Activated CD4-positive, alpha-beta T cell treated with anti-CD3 and anti-CD28 coated beads, Interleukin-2, amount 10 ng/mL, durations not matched to agents 24 days and 14 days (primary cell): ENCODE results near the gene TULP4. TPM values are rescaled to one million over a fixed set of nuclear protein-coding genes. Genes with fewer than 3 reads are reported as not detected.
A peak's percentile ranks its signal among the peaks of the same experiment; 100 is the strongest.

ENCODE experiments used
- DNase-seq: peaks from one replicate; pipeline ENCODE4 v3.0.0; 2022
- H3K27ac Mint-ChIP-seq: one replicate; pipeline ENCODE4 v1.8.0; 2022; ENCODE audit warnings: mild to moderate bottlenecking, mixed read lengths
- H3K27me3 Mint-ChIP-seq: one replicate; pipeline ENCODE4 v1.8.0; 2022; ENCODE audit warnings: mixed read lengths
- H3K36me3 Mint-ChIP-seq: one replicate; pipeline ENCODE4 v1.8.0; 2022; ENCODE audit warnings: low read depth, mild to moderate bottlenecking, mixed read lengths
- H3K4me1 Mint-ChIP-seq: one replicate; pipeline ENCODE4 v1.8.0; 2021; ENCODE audit warnings: mixed read lengths
- H3K4me3 Mint-ChIP-seq: one replicate; pipeline ENCODE4 v1.8.0; 2022; ENCODE audit warnings: mild to moderate bottlenecking, moderate library complexity, mixed read lengths
- H3K9me3 Mint-ChIP-seq: one replicate; pipeline ENCODE4 v1.8.0; 2021; ENCODE audit warnings: mixed read lengths
- intact Hi-C: fragments of 100-400 bp; cut with micrococcal nuclease; formaldehyde crosslinking; loops from one replicate; pipeline ENCODE4 v1.15.1; 2023
- total RNA-seq: library from RNA; stranded (reverse); gene quantifications from 2 replicates; pipeline ENCODE4 v1.2.3, GENCODE V29; 2022

TULP4 gene, protein sequence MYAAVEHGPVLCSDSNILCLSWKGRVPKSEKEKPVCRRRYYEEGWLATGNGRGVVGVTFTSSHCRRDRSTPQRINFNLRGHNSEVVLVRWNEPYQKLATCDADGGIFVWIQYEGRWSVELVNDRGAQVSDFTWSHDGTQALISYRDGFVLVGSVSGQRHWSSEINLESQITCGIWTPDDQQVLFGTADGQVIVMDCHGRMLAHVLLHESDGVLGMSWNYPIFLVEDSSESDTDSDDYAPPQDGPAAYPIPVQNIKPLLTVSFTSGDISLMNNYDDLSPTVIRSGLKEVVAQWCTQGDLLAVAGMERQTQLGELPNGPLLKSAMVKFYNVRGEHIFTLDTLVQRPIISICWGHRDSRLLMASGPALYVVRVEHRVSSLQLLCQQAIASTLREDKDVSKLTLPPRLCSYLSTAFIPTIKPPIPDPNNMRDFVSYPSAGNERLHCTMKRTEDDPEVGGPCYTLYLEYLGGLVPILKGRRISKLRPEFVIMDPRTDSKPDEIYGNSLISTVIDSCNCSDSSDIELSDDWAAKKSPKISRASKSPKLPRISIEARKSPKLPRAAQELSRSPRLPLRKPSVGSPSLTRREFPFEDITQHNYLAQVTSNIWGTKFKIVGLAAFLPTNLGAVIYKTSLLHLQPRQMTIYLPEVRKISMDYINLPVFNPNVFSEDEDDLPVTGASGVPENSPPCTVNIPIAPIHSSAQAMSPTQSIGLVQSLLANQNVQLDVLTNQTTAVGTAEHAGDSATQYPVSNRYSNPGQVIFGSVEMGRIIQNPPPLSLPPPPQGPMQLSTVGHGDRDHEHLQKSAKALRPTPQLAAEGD (N-terminal part only)
- 23.9 and 24.0 TPM in 2 replicates for total RNA-seq

DNA sequence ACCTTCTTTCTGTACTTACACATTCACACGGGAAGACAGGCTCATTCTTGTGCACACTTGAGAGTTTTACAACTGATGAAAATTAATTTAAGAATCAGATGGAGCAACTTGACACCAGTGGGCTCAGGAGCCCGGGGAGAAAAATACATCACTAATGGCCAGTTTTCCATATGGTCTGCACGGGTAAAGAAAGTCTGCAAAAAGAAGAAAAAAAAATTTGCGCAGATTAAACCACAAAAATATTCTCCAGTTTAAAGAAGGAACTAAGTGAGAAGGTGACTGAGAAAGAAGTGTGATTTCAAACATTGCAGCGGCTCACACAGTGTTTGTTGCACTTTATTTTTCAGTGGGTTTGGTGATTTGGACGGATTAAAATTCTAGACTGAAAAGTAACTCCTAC, at the start of gene TULP4:
Gene TULP4, plus strand, starts transcription at position 301 of the 400 bp plus-strand sequence. CDS start 1,552 bp downstream, outside the sequence.
- Mint-ChIP-seq H3K36me3 (peaks cover 27% of the 10 kb centered on the region), H3K9me3 (peaks cover 9% of the 10 kb centered on the region), H3K4me1 (peaks cover 14% of the 10 kb centered on the region), H3K4me3 (no peak within 1 kb of the TSS), H3K27ac (no peak within 1 kb of the TSS), H3K27me3 (no peaks in the 10 kb centered on the region)
- intact Hi-C loops, result no loop called here
- DNase-seq, result no peak

DNA sequence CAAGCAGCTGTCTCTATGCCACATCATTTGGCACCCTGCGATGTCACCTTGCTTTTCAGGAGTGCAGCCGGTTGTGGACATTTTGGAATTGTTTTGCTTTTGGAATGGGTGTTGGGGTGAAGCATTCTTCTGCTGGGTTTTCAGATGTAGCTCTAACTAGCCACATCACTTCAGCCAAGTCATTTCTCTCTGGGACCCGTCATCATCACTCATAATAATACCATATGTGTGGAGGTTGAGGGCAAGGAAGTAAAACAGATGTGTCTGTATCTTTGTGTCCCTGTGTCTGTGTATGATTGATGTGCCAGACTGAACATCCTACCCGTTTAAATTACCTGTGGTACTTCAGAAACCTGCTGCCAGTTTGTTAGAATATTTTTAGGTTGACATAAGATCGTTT, 49.5 kb upstream of the TULP4 start:
- no peaks in the 10 kb centered on the region for H3K9me3 Mint-ChIP-seq
- peaks cover 14% of the 10 kb centered on the region for H3K4me1 Mint-ChIP-seq
- intact Hi-C loops, result no loop called here
- H3K36me3 Mint-ChIP-seq, result peaks cover 8% of the 10 kb centered on the region
- H3K27ac Mint-ChIP-seq, result no peak overlapping the region
- H3K4me3 Mint-ChIP-seq, result no peak overlapping the region
- no peaks in the 10 kb centered on the region for H3K27me3 Mint-ChIP-seq
- no peak for DNase-seq

DNA sequence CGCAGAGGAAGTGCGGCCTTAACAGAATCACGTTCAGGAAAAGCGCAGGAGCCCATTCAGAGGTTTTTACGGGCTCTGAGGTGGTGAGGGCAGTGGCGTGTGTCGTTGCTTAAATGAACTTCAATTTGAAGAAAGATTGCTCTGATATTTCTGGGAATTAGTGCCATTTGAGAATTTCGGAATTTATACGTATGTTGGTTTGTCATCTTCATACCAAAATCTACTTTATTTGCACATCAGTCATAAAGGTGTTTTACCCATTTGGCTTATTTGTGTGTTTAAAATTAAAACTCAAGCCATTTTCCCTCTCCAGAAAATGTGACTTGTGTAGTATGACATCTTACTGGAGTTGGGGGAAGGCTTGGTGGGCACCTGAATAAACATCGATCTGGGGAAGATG, 48.1 kb upstream of the TULP4 start:
- Mint-ChIP-seq H3K4me3 (no peak overlapping the region), H3K27me3 (no peaks in the 10 kb centered on the region), H3K27ac (no peak overlapping the region), H3K4me1 (peaks cover 12% of the 10 kb centered on the region), H3K9me3 (no peaks in the 10 kb centered on the region), H3K36me3 (peaks cover 10% of the 10 kb centered on the region)
- intact Hi-C loops, result no loop called here
- DNase-seq, result no peak

DNA sequence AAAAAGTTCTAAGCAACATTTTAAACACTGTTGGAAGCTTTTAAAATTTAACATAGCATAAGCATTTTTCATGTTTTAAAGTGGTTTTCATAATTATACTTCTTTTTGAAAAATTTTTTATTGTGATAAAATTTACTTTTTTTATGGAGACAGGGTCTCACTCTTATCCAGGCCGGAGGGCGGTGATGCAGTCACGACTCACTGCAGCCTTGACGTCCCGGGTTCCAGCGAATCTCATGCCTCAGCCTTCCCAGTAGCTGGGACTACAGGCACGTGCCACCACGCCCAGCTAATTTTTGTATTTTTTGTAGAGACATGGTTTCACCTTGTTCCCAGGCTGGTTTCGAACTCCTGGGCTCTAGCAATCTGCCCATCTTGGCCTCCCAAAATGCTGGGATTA, 46.1 kb upstream of the TULP4 start:
- DNase-seq, result no peak
- Mint-ChIP-seq H3K27me3 (no peaks in the 10 kb centered on the region), H3K4me1 (peaks cover 21% of the 10 kb centered on the region), H3K4me3 (no peak overlapping the region), H3K9me3 (no peaks in the 10 kb centered on the region), H3K36me3 (peaks cover 10% of the 10 kb centered on the region), H3K27ac (no peak overlapping the region)
- intact Hi-C loops, result no loop called here

DNA sequence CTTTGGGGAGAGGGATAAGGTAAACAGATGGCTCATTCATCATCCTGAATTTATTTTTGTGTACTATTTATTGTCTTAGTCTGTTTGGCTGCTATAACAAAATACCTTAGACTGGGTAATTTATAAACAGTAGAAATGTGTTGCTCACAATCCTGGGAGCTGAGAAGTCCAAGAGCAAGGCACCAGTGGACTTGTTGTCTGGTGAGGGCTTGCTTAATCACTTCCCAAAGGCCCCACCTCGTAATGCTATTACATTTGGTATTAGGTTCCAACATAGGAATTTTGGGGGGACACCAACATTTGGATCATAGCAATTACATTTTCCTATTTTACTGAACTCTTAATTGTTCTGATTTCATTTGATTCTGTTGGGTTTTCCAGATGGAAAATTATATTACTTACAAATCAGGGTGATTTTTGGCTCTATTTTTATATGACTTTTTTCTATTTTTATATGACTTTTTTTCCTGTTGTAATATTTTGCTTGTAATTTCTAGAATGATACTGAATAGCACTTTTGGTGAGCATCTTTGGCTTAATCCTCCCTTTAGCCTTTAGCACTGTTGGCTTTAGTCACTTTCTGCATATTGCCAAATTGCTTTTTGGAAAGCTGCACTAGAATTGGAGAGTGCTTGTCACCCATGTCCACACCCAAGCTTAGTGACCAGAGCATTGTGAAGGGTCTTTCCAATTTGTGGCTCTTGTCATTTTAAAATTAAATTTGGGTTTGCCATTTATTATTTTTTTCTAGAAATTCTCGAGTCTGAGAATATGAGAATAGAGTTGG, 43.7 kb upstream of the TULP4 start:
- Mint-ChIP-seq H3K36me3 (peaks cover 12% of the 10 kb centered on the region), H3K27ac (no peak overlapping the region), H3K27me3 (no peaks in the 10 kb centered on the region), H3K4me1 (peaks cover 20% of the 10 kb centered on the region), H3K4me3 (no peak overlapping the region), H3K9me3 (no peaks in the 10 kb centered on the region)
- intact Hi-C loops, result no loop called here
- no peak for DNase-seq

DNA sequence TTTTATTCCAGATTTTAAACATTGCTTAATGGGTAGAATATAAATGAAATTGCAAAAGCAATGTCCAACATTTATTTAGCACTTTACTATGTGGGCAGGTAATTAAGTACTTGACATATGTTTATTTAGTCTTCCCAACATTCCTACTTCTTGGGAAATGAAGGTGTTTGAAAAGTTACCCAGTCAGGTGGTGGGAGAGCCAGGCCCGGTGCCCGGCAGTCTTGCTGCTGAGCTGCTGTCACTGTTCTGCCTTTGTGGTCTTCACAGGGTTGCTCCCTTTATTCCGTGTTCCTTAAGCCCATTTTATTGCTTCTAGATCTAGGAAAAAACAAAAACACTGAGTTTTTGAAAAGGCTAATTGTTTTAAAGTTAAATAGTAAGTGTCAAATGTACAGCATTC, 42.6 kb upstream of the TULP4 start:
- DNase-seq, result no peak
- peaks cover 20% of the 10 kb centered on the region for H3K4me1 Mint-ChIP-seq
- H3K4me3 Mint-ChIP-seq, result no peak overlapping the region
- intact Hi-C loops, result loop anchor here (5.0 kb wide), 1 partner anchor 37 kb away; no protein-coding TSS in a partner anchor
- H3K27ac Mint-ChIP-seq, result no peak overlapping the region
- peaks cover under 1% of the 10 kb centered on the region for H3K9me3 Mint-ChIP-seq
- H3K27me3 Mint-ChIP-seq, result no peaks in the 10 kb centered on the region
- peaks cover 12% of the 10 kb centered on the region for H3K36me3 Mint-ChIP-seq

DNA sequence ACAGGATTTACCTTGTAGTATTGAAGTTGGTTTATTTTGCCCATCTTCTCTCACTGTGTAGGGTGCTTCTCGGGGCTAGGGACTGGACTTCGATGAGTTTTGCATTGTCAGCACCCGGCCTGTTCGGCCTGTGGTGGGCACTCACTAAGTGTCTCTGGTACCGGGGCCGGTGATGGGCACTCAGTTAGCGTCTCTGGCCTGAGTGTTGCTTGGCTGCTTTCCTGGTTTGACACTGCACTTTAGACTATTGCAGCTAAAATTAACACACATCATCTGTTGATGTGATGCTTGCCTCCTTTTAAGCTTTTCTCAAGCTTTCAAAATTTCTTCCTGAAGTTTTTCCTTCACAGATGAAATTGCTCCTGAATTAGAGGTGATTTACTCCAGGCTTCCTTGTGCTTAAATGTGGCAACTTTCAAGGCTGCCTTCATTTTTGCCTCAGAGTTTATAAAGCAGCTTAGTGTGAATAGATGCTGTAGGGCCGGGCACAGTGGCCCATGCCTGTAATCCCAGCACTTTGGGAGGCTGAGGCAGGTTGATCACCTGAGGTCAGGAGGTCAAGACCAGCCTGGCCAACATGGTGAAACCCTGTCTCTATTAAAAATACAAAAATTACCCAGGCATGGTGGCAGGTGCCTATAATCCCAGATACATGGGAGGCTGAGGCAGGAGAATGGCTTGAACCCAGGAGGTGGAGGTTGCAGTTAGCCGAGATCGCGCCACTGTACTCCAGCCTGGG, 41.7 kb upstream of the TULP4 start:
- intact Hi-C loops, result loop anchor here (1.0 to 5.0 kb wide), 2 partner anchors 20 to 38 kb away; no protein-coding TSS in a partner anchor
- peaks cover 4% of the 10 kb centered on the region for H3K9me3 Mint-ChIP-seq
- DNase-seq, result no peak
- H3K36me3 Mint-ChIP-seq, result peaks cover 17% of the 10 kb centered on the region
- no peaks in the 10 kb centered on the region for H3K27me3 Mint-ChIP-seq
- peaks cover 20% of the 10 kb centered on the region for H3K4me1 Mint-ChIP-seq
- peak overlapping the region; percentile 53 for H3K27ac Mint-ChIP-seq
- peak overlapping the region; percentile 55 for H3K4me3 Mint-ChIP-seq

DNA sequence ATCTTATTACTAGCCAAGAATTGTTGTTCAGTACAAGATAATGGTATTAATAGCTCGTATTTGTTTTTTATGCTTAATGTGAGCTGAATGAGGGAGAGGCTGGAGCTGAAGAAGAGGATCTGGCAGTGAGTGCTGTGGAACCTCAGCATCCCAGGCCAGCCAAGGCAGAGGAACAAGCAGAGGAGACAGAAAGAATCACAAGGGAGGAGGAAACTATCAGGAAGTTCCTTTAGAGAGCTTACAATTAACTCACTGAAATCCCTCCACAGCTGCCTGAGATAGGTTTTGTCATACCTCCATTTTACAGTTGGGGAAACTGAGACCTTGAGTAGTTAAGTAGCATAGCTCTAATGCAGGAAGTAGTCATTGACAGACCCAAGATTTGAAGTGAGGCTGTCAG, 39.9 kb upstream of the TULP4 start:
- no peak overlapping the region for H3K4me3 Mint-ChIP-seq
- peaks cover 20% of the 10 kb centered on the region for H3K4me1 Mint-ChIP-seq
- H3K27me3 Mint-ChIP-seq, result no peaks in the 10 kb centered on the region
- peaks cover 4% of the 10 kb centered on the region for H3K9me3 Mint-ChIP-seq
- H3K36me3 Mint-ChIP-seq, result peaks cover 13% of the 10 kb centered on the region
- DNase-seq, result no peak
- H3K27ac Mint-ChIP-seq, result no peak overlapping the region
- intact Hi-C loops, result loop anchor here (5.0 kb wide), 1 partner anchor 40 kb away; no protein-coding TSS in a partner anchor

DNA sequence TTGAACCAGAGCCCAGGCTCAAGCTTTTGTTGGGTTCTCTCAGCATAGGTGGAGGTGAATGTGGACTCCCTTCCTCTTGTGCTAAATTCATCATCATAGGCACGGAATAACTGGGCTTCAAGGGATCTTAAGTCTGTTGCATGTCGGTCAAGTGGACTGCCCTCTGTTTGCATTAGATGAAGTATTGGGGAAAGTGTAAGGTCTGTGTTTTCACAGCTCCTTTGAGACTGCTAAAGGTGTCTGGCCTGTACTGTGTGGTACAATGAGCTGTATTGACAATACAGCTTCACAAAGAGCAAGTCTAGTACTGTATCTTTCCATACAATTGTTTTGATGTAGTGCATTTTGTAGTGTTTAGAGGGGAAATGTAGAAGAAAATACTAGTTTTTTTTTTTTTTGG, 34.3 kb upstream of the TULP4 start:
- Mint-ChIP-seq H3K27me3 (no peaks in the 10 kb centered on the region), H3K4me1 (peaks cover 4% of the 10 kb centered on the region), H3K36me3 (peaks cover 9% of the 10 kb centered on the region), H3K9me3 (peaks cover 4% of the 10 kb centered on the region), H3K27ac (no peak overlapping the region), H3K4me3 (no peak overlapping the region)
- intact Hi-C loops, result no loop called here
- no peak for DNase-seq

DNA sequence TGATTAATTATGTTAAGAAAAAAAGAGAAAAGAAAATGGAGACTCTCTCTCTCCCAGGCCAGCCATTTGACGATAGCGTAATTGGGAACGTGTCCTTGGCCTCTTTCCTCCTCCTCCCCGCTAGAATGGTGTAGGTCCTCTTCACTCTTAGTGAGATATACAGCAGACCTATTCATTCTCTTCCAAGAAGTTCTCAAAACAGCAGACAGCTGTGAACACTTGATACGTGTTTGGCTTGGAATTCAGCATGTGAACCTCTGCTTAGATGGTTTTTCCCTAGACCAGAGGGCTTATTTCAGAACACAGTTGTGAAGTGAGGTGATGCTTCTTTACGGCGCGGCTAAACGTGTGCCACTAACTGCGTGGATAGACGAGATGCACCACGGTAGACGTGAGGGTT, 32.6 kb upstream of the TULP4 start:
- peaks cover 17% of the 10 kb centered on the region for H3K4me1 Mint-ChIP-seq
- H3K4me3 Mint-ChIP-seq, result no peak overlapping the region
- H3K36me3 Mint-ChIP-seq, result peaks cover 5% of the 10 kb centered on the region
- no peaks in the 10 kb centered on the region for H3K27me3 Mint-ChIP-seq
- no peak for DNase-seq
- H3K27ac Mint-ChIP-seq, result no peak overlapping the region
- peaks cover 4% of the 10 kb centered on the region for H3K9me3 Mint-ChIP-seq
- intact Hi-C loops, result no loop called here

DNA sequence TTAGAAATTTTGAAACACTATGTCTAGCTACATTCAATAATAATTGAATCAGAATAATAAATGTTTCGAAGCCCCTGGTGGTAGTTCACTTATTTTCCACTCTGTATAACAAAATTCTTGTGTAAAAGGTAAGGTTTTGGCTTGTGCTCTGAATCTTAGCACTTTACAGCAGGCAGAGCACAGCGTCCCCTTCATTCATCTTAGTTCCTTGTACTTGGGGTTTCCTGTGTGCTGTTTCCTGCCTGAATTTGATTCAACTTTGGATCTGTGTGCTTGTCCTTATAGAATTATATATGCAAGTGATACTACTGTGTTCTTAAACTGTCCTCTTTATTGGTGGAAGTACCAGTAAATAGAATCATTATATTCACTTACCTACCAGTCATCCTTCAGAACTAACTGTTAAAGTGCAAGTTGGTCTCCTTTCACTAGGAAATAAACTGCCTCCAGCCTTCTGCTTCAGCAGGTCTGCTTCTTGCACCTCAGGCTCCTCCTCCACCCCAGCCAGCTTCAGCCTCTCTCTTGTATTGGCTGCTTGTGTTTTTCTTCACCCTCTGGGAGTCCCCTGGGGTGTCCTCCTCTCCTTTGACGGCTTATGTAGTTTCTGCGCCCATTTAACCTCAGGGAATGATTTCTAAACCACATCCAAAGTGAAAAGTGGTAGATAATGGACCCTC, 28.8 kb upstream of the TULP4 start:
- Mint-ChIP-seq H3K27ac (peak overlapping the region; percentile 30), H3K4me1 (peaks cover 28% of the 10 kb centered on the region), H3K27me3 (no peaks in the 10 kb centered on the region), H3K36me3 (peaks cover 2% of the 10 kb centered on the region), H3K4me3 (peak overlapping the region; percentile 2), H3K9me3 (no peaks in the 10 kb centered on the region)
- intact Hi-C loops, result no loop called here
- peak; percentile 70 for DNase-seq

DNA sequence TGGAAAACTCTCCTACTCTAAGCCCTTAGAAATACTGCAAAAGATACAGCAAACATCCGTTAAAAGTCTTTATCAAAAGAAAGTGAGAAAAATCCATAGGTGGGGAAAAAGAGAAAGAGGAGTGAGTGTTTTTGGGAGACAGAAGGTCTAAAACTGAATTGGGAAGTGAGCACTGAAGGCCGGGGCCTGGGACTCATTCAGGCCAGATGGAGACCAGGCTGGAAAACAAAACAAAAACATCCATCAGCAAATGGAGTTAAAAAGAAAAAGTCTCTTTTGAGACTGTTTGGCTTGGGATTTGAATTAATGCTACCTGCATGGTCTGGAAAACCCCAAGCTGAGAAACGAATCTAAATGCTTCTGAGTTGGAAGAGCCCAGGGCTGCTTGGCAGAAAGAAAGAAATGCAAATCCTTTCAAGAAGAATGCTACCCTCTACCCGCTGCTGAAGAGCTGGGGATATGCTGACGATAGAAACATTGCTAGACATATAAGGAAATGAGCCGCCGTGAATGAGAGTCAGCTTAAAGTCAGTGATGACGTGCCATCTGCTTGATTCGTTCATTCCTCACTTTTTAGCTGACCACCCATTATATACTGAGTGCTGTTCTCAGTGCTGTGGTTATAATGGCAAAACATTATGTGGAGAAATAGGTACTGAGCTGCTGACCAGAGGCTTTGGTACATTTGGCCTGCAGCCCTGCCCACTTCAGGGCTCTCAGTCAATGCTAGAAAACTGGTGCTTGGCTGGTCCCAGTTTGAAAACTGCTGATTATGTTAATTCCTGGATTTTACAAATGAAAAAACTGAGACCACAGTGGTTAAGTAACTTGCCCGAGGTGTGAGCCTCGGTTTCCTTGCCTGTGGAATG, 28.0 kb upstream of the TULP4 start:
- no peaks in the 10 kb centered on the region for H3K27me3 Mint-ChIP-seq
- H3K9me3 Mint-ChIP-seq, result no peaks in the 10 kb centered on the region
- intact Hi-C loops, result no loop called here
- no peak for DNase-seq
- peak overlapping the region; percentile 30 for H3K27ac Mint-ChIP-seq
- peaks cover 2% of the 10 kb centered on the region for H3K36me3 Mint-ChIP-seq
- H3K4me1 Mint-ChIP-seq, result peaks cover 28% of the 10 kb centered on the region
- H3K4me3 Mint-ChIP-seq, result peak overlapping the region; percentile 2
